ENCODE measurements around the gene AGRN.
"Not testable (repeated sequence)": the region's sequence is repeated elsewhere in the genome, so short reads cannot be mapped to it uniquely, and the experiment has no call there.

AGRN gene

DNA sequence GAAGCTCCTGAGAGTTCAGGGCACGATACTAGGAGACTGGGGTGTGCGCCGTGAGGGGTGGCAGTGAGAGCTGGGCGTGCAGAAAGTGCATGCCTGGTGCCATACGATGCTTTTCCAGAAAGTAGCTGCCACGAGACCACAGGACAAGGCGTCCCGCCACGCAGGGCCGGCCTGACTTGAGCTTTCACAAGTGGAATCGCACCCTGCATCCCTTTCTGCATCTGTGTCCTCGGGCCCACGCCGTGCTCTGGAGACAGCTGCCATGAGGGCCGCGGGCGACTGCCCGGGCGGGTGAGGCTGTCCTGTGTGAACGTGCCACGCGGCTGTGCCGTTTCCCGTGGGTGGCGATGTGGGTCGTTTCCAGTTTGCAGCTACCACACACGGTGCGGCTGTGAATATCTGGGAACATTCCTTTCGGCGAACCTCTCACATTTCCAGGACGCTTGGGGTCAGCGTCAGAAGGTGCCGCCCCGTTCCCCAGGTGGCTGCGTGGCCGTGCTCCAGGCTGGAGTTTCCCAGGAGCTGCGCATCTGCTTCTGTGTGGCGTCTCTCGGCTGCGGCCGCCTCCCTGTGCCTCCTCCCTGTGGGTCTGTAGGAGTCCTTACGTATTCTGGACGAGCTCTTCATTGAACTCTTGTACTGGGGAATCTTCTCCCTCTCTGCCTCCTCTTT is 37.0 kb upstream of the AGRN start:
- Histone ChIP-seq H3K4me1 (ENCODE audit: control insufficient read depth in 1 of 2, insufficient read depth in 2 of 2, low read length in 2 of 2) (no peaks in the 10 kb centered on the region), H3K4me3 (ENCODE audit: low read depth in 1 of 2, low read length in 2 of 2) (no peak overlapping the region), H3K27me3 (ENCODE audit: control insufficient read depth in 1 of 2, insufficient read depth in 2 of 2, low read length in 2 of 2) (peaks cover 14 to 27% of the 10 kb centered on the region in 2 donors), H3K9me3 (ENCODE audit: control insufficient read depth in 1 of 2, low read length in 2 of 2) (no peaks in the 10 kb centered on the region), H3K36me3 (ENCODE audit: control insufficient read depth in 1 of 2, insufficient read depth in 2 of 2, low read length in 2 of 2) (no peaks in the 10 kb centered on the region), H3K9ac (ENCODE audit: low read depth in 1 of 2, low read length in 2 of 2) (no peak overlapping the region), H3K27ac (ENCODE audit: low read depth, low read length) (no peak overlapping the region)

DNA sequence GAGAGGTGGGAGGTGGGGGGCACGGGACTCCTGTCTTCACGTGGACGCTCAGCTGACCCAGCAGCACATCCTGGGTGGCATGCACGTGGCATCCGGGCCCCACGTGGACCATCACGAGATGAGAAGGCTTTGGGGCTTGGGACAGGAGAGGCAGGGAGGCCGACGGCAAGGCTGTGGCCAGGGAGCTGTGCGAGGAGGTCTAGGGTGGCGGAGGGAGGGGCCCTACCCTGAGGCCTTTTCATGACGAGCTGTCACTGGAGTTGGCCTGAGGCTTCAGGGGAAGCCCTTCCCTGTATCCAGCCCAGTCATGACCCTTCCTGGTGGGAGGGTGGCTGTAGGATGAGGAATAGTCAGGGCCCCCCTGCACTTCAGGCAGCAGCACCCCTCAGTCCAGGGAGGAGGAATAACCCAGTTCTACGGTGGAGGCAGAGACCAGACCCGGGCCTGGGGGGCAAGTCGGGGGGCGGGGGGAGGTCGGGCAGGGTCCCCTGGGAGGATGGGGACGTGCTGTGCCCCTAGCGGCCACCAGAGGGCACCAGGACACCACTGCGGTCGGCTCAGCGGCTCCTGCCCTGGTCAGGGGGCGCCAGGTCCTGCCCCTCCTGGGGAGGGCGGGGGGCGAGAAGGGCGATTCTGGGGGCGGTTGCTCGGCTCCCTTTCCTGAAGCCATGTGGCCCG is 36.0 kb upstream of the AGRN start:
- no peaks in the 10 kb centered on the region for H3K4me1 ChIP-seq (ENCODE audit: control insufficient read depth in 1 of 2, insufficient read depth in 2 of 2, low read length in 2 of 2)
- H3K27ac ChIP-seq (ENCODE audit: low read depth, low read length), result no peak overlapping the region
- no peak overlapping the region for H3K9ac ChIP-seq (ENCODE audit: low read depth in 1 of 2, low read length in 2 of 2)
- H3K27me3 ChIP-seq (ENCODE audit: control insufficient read depth in 1 of 2, insufficient read depth in 2 of 2, low read length in 2 of 2), result peaks cover 14 to 27% of the 10 kb centered on the region in 2 donors
- H3K36me3 ChIP-seq (ENCODE audit: control insufficient read depth in 1 of 2, insufficient read depth in 2 of 2, low read length in 2 of 2), result no peaks in the 10 kb centered on the region
- H3K4me3 ChIP-seq (ENCODE audit: low read depth in 1 of 2, low read length in 2 of 2), result no peak overlapping the region
- H3K9me3 ChIP-seq (ENCODE audit: control insufficient read depth in 1 of 2, low read length in 2 of 2), result no peaks in the 10 kb centered on the region

DNA sequence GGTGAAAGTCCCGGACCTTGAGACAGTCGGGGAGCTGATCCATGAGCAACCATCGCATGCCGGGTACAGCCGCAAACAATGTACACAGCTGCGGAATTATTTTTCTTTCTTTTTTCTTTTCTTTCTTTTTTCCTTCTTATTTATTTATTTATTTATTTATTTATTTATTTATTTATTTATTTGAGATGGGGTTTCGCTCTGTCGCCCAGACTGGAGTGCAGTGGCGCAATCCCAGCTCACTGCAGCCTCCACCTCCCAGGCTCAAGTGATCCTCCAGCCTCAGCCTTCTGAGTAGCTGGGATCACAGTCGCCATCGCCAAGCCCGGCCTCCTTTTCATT is 35.5 kb upstream of the AGRN start:
- H3K27me3 ChIP-seq (ENCODE audit: control insufficient read depth in 1 of 2, insufficient read depth in 2 of 2, low read length in 2 of 2), result peaks cover 14 to 27% of the 10 kb centered on the region in 2 donors
- no peak overlapping the region for H3K4me3 ChIP-seq (ENCODE audit: low read depth in 1 of 2, low read length in 2 of 2)
- no peaks in the 10 kb centered on the region for H3K36me3 ChIP-seq (ENCODE audit: control insufficient read depth in 1 of 2, insufficient read depth in 2 of 2, low read length in 2 of 2)
- no peaks in the 10 kb centered on the region for H3K4me1 ChIP-seq (ENCODE audit: control insufficient read depth in 1 of 2, insufficient read depth in 2 of 2, low read length in 2 of 2)
- no peak overlapping the region for H3K27ac ChIP-seq (ENCODE audit: low read depth, low read length)
- H3K9ac ChIP-seq (ENCODE audit: low read depth in 1 of 2, low read length in 2 of 2), result no peak overlapping the region
- no peaks in the 10 kb centered on the region for H3K9me3 ChIP-seq (ENCODE audit: control insufficient read depth in 1 of 2, low read length in 2 of 2)

DNA sequence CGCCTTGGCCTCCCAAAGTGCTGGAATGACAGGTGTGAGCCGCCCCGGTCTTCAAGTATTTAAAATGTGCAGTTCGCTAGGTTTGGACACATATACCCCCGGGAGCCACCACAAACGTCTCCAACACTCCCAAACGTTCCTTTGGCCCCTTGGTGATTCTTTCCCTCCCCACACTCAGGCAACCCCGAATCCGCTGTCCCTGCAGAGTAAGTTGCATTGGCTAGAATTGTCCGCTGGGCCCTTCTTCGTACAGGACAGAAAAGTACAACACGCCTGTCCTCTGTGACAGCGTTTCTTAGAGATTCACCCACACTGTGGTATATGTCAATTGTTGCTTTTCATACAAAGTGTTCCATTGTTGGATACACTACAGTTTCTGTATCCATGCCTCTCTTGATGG is 34.8 kb upstream of the AGRN start:
- Histone ChIP-seq H3K27ac (ENCODE audit: low read depth, low read length) (no peak overlapping the region), H3K4me3 (ENCODE audit: low read depth in 1 of 2, low read length in 2 of 2) (no peak overlapping the region), H3K9ac (ENCODE audit: low read depth in 1 of 2, low read length in 2 of 2) (no peak overlapping the region), H3K36me3 (ENCODE audit: control insufficient read depth in 1 of 2, insufficient read depth in 2 of 2, low read length in 2 of 2) (no peaks in the 10 kb centered on the region), H3K9me3 (ENCODE audit: control insufficient read depth in 1 of 2, low read length in 2 of 2) (no peaks in the 10 kb centered on the region), H3K4me1 (ENCODE audit: control insufficient read depth in 1 of 2, insufficient read depth in 2 of 2, low read length in 2 of 2) (no peaks in the 10 kb centered on the region), H3K27me3 (ENCODE audit: control insufficient read depth in 1 of 2, insufficient read depth in 2 of 2, low read length in 2 of 2) (peaks cover 14 to 30% of the 10 kb centered on the region in 2 donors)

DNA sequence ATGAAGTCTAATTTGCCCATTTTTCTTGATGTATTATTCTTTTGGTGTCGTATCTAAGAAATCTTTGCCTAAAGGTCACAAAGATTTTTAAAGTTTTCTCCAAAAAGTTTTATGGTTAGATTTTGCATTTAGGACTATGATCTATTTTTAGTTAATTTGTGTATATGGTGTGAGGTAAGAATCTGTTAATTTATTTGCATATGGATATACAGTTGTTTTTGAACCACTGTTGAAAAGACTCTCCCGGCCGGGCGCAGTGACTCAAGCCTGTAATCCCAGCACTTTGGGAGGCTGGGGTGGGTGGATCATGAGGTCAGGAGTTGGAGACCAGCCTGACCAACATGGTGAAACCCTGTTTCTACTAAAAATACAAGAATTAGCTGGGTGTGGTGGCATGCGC is 31.9 kb upstream of the AGRN start:
- not testable (repeated sequence) for H3K9ac ChIP-seq (ENCODE audit: low read depth in 1 of 2, low read length in 2 of 2); H3K9me3 ChIP-seq (ENCODE audit: control insufficient read depth in 1 of 2, low read length in 2 of 2); H3K4me1 ChIP-seq (ENCODE audit: control insufficient read depth in 1 of 2, insufficient read depth in 2 of 2, low read length in 2 of 2); H3K27ac ChIP-seq (ENCODE audit: low read depth, low read length); H3K4me3 ChIP-seq (ENCODE audit: low read depth in 1 of 2, low read length in 2 of 2); H3K36me3 ChIP-seq (ENCODE audit: control insufficient read depth in 1 of 2, insufficient read depth in 2 of 2, low read length in 2 of 2)
- H3K27me3 ChIP-seq (ENCODE audit: control insufficient read depth in 1 of 2, insufficient read depth in 2 of 2, low read length in 2 of 2), result peaks cover 5 to 13% of the 10 kb centered on the region in 2 donors

DNA sequence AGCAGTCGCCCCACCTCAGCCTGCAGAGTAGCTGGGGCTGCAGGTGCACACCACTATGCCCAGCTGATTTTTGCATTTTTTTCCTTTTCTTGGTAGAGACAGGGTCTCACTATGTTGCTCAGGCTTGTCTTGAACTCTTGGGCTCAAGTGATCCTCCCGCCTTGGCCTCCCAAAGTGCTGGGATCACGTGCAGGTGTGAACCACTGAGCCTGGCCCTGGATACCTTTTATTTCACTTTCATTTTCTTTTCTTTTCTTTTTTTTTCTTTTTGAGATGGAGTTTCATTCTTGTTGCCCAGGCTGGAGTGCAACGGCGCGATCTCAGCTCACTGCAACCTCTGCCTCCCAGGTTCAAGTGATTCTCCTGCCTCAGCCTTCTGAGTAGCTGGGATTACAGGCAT is 28.6 kb upstream of the AGRN start:
- H3K27me3 ChIP-seq (ENCODE audit: control insufficient read depth in 1 of 2, insufficient read depth in 2 of 2, low read length in 2 of 2); H3K9me3 ChIP-seq (ENCODE audit: control insufficient read depth in 1 of 2, low read length in 2 of 2); H3K4me3 ChIP-seq (ENCODE audit: low read depth in 1 of 2, low read length in 2 of 2); H3K36me3 ChIP-seq (ENCODE audit: control insufficient read depth in 1 of 2, insufficient read depth in 2 of 2, low read length in 2 of 2); H3K27ac ChIP-seq (ENCODE audit: low read depth, low read length); H3K4me1 ChIP-seq (ENCODE audit: control insufficient read depth in 1 of 2, insufficient read depth in 2 of 2, low read length in 2 of 2); H3K9ac ChIP-seq (ENCODE audit: low read depth in 1 of 2, low read length in 2 of 2): not testable (repeated sequence)

DNA sequence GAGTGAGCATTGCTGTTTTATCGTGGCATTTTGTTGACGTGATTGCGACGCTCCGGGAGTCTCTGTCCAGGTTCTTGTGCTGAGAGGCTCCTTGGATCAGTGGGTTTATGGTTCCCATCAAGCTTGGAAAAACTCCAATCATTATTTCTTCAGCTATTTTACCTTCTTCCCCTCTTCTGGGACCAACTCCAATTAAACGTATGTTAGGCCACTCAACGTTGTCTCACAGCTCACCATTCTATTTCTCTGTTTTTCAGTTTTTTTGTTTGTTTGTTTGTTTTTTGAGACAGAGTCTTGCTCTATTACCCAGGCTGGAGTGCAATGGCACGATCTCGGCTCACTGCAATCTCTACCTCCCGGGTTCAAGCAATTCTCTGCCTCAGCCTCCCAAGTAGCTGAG is 28.0 kb upstream of the AGRN start:
- Histone ChIP-seq H3K27ac (ENCODE audit: low read depth, low read length) (no peak overlapping the region), H3K36me3 (ENCODE audit: control insufficient read depth in 1 of 2, insufficient read depth in 2 of 2, low read length in 2 of 2) (no peaks in the 10 kb centered on the region), H3K4me3 (ENCODE audit: low read depth in 1 of 2, low read length in 2 of 2) (no peak overlapping the region), H3K27me3 (ENCODE audit: control insufficient read depth in 1 of 2, insufficient read depth in 2 of 2, low read length in 2 of 2) (peaks cover 0 to 5% of the 10 kb centered on the region in 2 donors), H3K9ac (ENCODE audit: low read depth in 1 of 2, low read length in 2 of 2) (no peak overlapping the region), H3K9me3 (ENCODE audit: control insufficient read depth in 1 of 2, low read length in 2 of 2) (peaks cover 4 to 5% of the 10 kb centered on the region in 2 donors), H3K4me1 (ENCODE audit: control insufficient read depth in 1 of 2, insufficient read depth in 2 of 2, low read length in 2 of 2) (no peaks in the 10 kb centered on the region)

DNA sequence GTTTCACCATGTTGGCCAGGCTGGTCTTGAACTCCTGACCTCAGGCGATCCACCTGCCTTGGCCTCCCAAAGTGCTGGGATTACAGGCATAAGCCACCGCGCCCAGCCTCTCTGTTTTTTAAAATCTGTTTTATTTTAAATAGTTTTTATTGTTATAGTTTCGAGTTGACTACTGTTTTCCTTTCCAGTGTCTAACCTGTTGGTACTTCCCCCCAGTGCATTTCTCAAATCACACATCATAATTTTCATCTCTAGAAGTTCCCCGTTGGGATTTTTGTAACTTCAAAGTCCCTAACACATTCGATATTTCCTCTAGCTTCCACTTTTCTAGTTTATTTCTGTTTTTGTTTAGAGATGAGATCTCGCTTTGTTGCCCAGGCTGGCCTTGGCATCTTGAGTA is 27.6 kb upstream of the AGRN start:
- no peak overlapping the region for H3K27ac ChIP-seq (ENCODE audit: low read depth, low read length)
- H3K36me3 ChIP-seq (ENCODE audit: control insufficient read depth in 1 of 2, insufficient read depth in 2 of 2, low read length in 2 of 2), result no peaks in the 10 kb centered on the region
- no peak overlapping the region for H3K9ac ChIP-seq (ENCODE audit: low read depth in 1 of 2, low read length in 2 of 2)
- no peak overlapping the region for H3K4me3 ChIP-seq (ENCODE audit: low read depth in 1 of 2, low read length in 2 of 2)
- H3K9me3 ChIP-seq (ENCODE audit: control insufficient read depth in 1 of 2, low read length in 2 of 2), result peaks cover 4 to 5% of the 10 kb centered on the region in 2 donors
- no peaks in the 10 kb centered on the region for H3K4me1 ChIP-seq (ENCODE audit: control insufficient read depth in 1 of 2, insufficient read depth in 2 of 2, low read length in 2 of 2)
- H3K27me3 ChIP-seq (ENCODE audit: control insufficient read depth in 1 of 2, insufficient read depth in 2 of 2, low read length in 2 of 2), result peaks cover 4 to 10% of the 10 kb centered on the region in 2 donors

DNA sequence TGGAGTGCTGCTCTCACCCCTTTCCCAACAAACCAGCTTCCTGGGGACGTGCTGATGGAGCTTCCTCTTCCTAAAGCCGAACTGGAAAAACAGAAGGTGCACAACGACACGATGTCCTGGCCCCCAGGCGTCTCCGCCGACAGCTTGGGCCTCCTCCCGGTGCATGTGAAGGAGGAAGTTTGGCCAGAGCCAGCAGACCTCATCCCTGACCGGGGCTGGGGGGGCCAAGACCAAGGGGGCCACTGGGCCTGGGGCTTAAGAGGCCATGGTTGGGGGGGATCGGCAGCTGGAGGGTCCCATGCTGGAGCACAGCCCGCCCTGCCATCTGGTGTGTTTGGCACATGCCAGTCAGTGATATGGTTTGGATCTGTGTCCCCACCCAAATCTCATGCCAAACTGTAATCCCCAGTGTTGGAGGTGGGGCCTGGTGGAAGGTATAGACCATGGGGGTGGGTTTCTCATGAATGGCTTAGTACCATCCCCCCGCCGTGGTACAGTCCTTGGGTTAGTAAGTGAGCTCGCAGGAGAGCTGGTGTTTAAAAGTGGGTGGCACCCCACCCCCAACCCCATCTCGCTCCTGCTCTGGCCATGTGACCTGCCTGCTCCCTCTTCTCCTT is 26.4 kb upstream of the AGRN start:
- peaks cover 4 to 5% of the 10 kb centered on the region in 2 donors for H3K9me3 ChIP-seq (ENCODE audit: control insufficient read depth in 1 of 2, low read length in 2 of 2)
- no peak overlapping the region for H3K27ac ChIP-seq (ENCODE audit: low read depth, low read length)
- no peaks in the 10 kb centered on the region for H3K4me1 ChIP-seq (ENCODE audit: control insufficient read depth in 1 of 2, insufficient read depth in 2 of 2, low read length in 2 of 2)
- H3K27me3 ChIP-seq (ENCODE audit: control insufficient read depth in 1 of 2, insufficient read depth in 2 of 2, low read length in 2 of 2), result peaks cover 8 to 21% of the 10 kb centered on the region in 2 donors
- no peaks in the 10 kb centered on the region for H3K36me3 ChIP-seq (ENCODE audit: control insufficient read depth in 1 of 2, insufficient read depth in 2 of 2, low read length in 2 of 2)
- H3K9ac ChIP-seq (ENCODE audit: low read depth in 1 of 2, low read length in 2 of 2), result no peak overlapping the region
- no peak overlapping the region for H3K4me3 ChIP-seq (ENCODE audit: low read depth in 1 of 2, low read length in 2 of 2)

DNA sequence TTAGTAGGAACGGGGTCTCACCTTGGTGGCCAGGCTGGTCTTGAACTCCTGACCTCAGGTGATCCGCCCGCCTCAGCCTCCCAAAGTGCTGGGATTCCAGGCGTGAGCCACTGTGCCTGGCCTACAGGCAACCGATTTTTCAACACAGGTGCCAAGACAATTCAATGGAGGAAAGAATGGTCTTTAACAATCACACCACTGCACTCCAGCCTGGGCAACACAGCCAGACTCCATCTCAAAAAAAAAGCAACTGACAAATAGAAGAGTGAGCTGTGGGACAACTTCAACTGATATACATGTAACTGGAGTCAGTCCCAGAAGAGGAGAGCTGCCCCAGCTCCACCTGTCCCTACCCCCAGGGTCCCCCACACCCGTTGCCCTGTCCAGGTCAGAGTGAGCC is 25.4 kb upstream of the AGRN start:
- not testable (repeated sequence) for H3K9me3 ChIP-seq (ENCODE audit: control insufficient read depth in 1 of 2, low read length in 2 of 2); H3K4me3 ChIP-seq (ENCODE audit: low read depth in 1 of 2, low read length in 2 of 2); H3K36me3 ChIP-seq (ENCODE audit: control insufficient read depth in 1 of 2, insufficient read depth in 2 of 2, low read length in 2 of 2); H3K9ac ChIP-seq (ENCODE audit: low read depth in 1 of 2, low read length in 2 of 2); H3K27ac ChIP-seq (ENCODE audit: low read depth, low read length); H3K4me1 ChIP-seq (ENCODE audit: control insufficient read depth in 1 of 2, insufficient read depth in 2 of 2, low read length in 2 of 2)
- peaks cover 8 to 20% of the 10 kb centered on the region in 2 donors for H3K27me3 ChIP-seq (ENCODE audit: control insufficient read depth in 1 of 2, insufficient read depth in 2 of 2, low read length in 2 of 2)

Data from duodenal mucosa (tissue), 2 donors.